Endothelial cell (in vitro differentiated cells): Measurements from ENCODE around the gene CAPN15. TPM values are rescaled to one million over a fixed set of nuclear protein-coding genes. Genes with fewer than 3 reads are reported as not detected.
"Not testable (repeated sequence)": the region's sequence is repeated elsewhere in the genome, so short reads cannot be mapped to it uniquely, and the experiment has no call there.

Experiments used
- DNase-seq: peaks from one replicate; pipeline ENCODE4 v3.0.0; 2021; ENCODE audit warnings: low spot score
- H3K27ac Mint-ChIP-seq: one replicate; pipeline ENCODE4 v1.8.0; 2021; ENCODE audit warnings: mixed read lengths, inconsistent platforms; ENCODE audit not compliant: unreplicated experiment
- H3K27me3 Mint-ChIP-seq: one replicate; pipeline ENCODE4 v1.8.0; 2021; ENCODE audit warnings: mild to moderate bottlenecking, moderate library complexity, mixed read lengths, inconsistent platforms; ENCODE audit not compliant: unreplicated experiment
- H3K36me3 Mint-ChIP-seq: one replicate; pipeline ENCODE4 v1.8.0; 2021; ENCODE audit warnings: mild to moderate bottlenecking, low read depth, mixed read lengths, inconsistent platforms; ENCODE audit not compliant: unreplicated experiment
- H3K4me1 Mint-ChIP-seq: one replicate; pipeline ENCODE4 v1.8.0; 2021; ENCODE audit warnings: mild to moderate bottlenecking, mixed read lengths, inconsistent platforms; ENCODE audit not compliant: unreplicated experiment
- H3K4me3 Mint-ChIP-seq: one replicate; pipeline ENCODE4 v1.8.0; 2021; ENCODE audit warnings: mild to moderate bottlenecking, mixed read lengths, inconsistent platforms; ENCODE audit not compliant: unreplicated experiment
- H3K9me3 Mint-ChIP-seq: one replicate; pipeline ENCODE4 v1.8.0; 2021; ENCODE audit warnings: mixed read lengths, inconsistent platforms; ENCODE audit not compliant: unreplicated experiment
- total RNA-seq: library from RNA; stranded (reverse); fragmentation: NEBNext Ultra II Directional; extraction: Animal tissue kit (Norgen Biotek cat#: 25700); gene quantifications from one replicate; pipeline ENCODE4 v1.2.1, GENCODE V29; 2021; ENCODE audit not compliant: unreplicated experiment
- TF ChIP-seq, protein P1 (sequence below): fragments of 200-600 bp; sonication (generic); IDR thresholded peaks from one replicate; pipeline ENCODE4 v1.5.0; 2021; ENCODE audit warnings: antibody characterized with exemption; ENCODE audit not compliant: unreplicated experiment

Gene CAPN15
- total RNA-seq, 1 donor from 2014 or later = 49.0 TPM

DNA sequence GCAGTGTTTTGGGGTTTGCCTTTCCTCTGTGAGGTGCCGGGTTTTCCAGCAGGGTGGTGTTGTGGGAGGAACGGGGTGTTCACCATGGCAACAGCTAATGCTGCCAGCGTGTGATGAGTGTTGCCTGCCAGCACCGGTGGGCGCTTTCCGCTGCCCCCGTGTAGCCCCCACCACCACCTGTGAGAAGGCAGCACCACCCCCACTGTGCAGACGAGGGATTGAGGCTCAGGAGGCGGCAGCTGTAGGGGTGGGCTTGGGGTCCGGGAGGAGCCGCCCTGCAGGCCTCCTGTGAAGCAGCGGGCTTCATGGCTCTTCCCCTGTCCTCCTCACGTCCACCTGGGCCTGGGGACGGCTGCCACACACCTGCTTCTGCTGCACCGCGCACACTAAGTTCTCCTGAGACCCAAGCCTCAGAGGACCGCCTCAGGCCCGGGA, 67.6 kb downstream of the CAPN15 start:
- DNase-seq = no peak
- Mint-ChIP-seq H3K27me3 (peaks cover 17% of the 10 kb centered on the region), H3K36me3 (peaks cover 24% of the 10 kb centered on the region), H3K4me3 (no peak overlapping the region), H3K4me1 (peaks cover 8% of the 10 kb centered on the region), H3K9me3 (no peaks in the 10 kb centered on the region), H3K27ac (no peak overlapping the region)
- TF ChIP-seq, protein P1, sequence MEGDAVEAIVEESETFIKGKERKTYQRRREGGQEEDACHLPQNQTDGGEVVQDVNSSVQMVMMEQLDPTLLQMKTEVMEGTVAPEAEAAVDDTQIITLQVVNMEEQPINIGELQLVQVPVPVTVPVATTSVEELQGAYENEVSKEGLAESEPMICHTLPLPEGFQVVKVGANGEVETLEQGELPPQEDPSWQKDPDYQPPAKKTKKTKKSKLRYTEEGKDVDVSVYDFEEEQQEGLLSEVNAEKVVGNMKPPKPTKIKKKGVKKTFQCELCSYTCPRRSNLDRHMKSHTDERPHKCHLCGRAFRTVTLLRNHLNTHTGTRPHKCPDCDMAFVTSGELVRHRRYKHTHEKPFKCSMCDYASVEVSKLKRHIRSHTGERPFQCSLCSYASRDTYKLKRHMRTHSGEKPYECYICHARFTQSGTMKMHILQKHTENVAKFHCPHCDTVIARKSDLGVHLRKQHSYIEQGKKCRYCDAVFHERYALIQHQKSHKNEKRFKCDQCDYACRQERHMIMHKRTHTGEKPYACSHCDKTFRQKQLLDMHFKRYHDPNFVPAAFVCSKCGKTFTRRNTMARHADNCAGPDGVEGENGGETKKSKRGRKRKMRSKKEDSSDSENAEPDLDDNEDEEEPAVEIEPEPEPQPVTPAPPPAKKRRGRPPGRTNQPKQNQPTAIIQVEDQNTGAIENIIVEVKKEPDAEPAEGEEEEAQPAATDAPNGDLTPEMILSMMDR = no peak

DNA sequence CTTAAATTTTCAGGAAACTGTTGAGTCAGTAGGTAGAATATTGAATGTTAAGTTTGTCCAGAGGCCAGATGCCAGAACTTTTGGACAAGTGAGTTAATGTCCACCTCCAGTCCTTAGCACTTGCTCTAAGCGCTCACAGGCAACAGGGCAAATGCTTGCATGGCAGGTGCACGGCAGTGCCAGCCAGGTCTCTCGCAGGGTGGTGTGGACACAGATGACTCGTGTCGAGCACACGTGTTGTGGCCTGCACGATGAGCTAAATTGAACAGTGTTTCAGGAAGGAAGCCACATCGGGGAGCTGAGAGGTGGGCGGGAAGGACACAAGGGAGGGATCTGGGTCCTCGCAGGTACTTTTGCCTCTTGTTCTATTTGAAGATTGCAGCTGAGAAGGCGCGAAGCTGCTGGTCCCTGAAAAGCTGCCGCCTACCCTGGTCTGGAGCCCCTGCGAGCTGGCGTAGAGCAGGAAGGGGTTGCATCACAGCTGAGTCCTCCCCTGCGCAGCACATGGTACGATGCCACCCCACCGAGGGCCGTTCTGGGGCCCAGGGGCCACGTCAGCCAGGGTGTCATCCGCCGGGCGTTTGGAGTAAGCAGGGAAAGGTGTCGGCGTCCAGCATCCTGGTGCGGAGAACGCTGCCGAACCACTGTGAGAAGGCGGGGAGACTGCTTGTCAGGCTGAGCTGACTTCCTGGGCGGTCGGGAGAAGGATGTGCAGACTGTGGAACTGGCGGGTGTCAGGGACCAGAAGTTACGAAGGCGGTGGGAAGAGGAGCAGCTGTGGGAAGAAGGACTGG, 68.6 kb downstream of the CAPN15 start:
- Mint-ChIP-seq H3K36me3 (peaks cover 17% of the 10 kb centered on the region), H3K9me3 (no peaks in the 10 kb centered on the region), H3K27ac (no peak overlapping the region), H3K27me3 (peaks cover 10% of the 10 kb centered on the region), H3K4me3 (no peak overlapping the region), H3K4me1 (peaks cover 2% of the 10 kb centered on the region)
- DNase-seq = no peak
- TF ChIP-seq, protein P1 = no peak

DNA sequence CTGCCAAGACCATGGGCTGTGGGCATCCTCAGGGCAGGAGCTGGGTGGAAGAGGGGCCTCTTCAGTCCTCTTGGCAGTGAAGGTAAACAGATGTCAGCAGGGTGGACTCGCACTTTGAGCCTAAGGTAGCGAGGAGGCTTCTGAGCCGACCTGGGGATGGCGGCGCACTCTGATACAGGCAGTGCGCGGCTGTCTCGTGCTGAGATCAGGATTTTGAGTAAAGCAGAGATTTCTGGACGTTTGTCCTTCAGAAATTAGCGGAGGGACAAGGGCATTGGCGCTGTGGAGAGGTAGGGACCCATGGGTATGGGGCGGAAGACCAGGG, 69.2 kb downstream of the CAPN15 start:
- Mint-ChIP-seq H3K9me3 (no peaks in the 10 kb centered on the region), H3K27me3 (peaks cover 10% of the 10 kb centered on the region), H3K4me1 (no peaks in the 10 kb centered on the region), H3K36me3 (peaks cover 15% of the 10 kb centered on the region), H3K27ac (no peak overlapping the region), H3K4me3 (no peak overlapping the region)
- no peak for DNase-seq
- TF ChIP-seq, protein P1 = no peak

DNA sequence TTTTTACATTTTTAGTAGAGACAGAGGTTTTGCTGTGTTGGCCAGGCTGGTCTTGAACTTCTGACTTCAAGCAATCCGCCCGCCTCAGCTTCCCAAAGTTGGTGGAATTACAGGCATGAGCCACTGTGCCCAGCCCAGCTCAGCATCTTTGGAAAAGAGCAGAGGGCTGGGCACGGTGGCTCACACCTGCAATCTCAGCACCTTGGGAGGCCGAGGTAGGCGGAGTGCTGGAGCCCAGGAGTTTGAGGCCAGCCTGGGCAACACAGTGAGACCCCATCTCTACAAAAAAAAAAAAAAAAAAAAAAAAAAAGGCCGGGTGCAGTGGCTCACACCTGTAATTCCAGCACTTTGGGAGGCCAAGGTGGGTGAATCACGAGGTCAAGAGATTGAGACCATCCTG, 70.1 kb downstream of the CAPN15 start:
- DNase-seq, H3K27ac Mint-ChIP-seq, H3K9me3 Mint-ChIP-seq, H3K4me3 Mint-ChIP-seq, H3K4me1 Mint-ChIP-seq, H3K27me3 Mint-ChIP-seq: not testable (repeated sequence)
- H3K36me3 Mint-ChIP-seq = peaks cover 14% of the 10 kb centered on the region

DNA sequence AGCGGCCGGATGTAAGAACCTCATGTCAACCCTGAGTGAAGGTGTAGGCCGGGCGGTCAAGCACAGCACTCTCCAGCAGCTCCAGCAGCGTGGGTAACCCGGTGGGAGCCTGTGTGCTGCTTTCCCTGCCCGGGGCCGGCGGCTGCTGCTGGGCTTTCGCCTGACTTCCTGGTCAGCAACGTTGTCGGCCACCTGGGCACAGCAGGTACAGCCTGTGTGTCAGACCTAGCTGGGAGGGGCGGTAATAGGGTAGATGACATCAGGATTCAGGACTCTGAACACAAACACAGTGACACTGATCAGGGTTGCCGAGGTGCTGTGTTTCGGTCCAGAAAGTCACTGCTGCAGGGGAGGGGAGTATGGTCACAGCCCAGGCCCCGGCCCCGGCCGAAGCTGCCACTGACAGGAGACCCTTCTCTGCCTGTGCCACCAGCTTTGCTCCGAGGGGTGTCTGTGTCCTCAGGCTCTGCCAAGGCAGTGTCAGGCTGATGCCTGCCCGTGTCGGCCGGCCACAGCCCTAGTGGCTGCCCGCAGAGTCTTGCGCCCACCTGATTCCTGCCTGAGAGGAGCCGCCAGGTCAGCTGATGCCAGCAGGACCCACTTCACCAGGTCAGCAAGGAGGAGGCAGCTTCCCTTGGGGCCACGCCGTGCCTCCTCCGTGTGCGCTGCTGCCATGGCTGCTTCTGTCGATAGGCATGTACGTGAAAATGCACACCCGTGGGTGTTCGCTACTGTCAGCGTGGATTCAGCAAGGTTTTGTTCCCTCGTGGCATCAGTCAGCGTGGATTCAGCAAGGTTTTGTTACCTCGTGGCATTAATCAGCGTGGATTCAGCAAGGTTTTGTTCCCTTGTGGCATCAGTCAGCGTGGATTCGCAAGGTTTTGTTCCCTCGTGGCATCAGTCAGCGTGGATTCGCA, 71.6 kb downstream of the CAPN15 start:
- no peak for DNase-seq
- Mint-ChIP-seq H3K4me1 (no peaks in the 10 kb centered on the region), H3K36me3 (peaks cover 3% of the 10 kb centered on the region), H3K9me3 (no peaks in the 10 kb centered on the region), H3K4me3 (no peak overlapping the region), H3K27ac (no peak overlapping the region), H3K27me3 (peaks cover 5% of the 10 kb centered on the region)
- TF ChIP-seq, protein P1 = no peak
